ENCODE data around the gene P4HA3. TPM values are rescaled to one million over a fixed set of nuclear protein-coding genes. Genes with fewer than 3 reads are reported as not detected.

The P4HA3 gene
- total and polyA plus RNA-seq, 5 experiments from 2014 or later, result not detected

GRCh38 chr11:74249496-74249895, 61.9 kb downstream of the P4HA3 start:
- Mint-ChIP-seq H3K27ac (peak overlapping the region in 1 of 10 donors; percentile 3), H3K4me1 (no peaks in the 10 kb centered on the region), H3K36me3 (peaks cover 0 to 66% (median 12%) of the 10 kb centered on the region in 3 donors), H3K27me3 (no peaks in the 10 kb centered on the region), H3K4me3 (no peak overlapping the region), H3K9me3 (no peaks in the 10 kb centered on the region)
- POLR2A ChIA-PET, result no interaction called here
- no peak for ATAC-seq
- DNase-seq, result no peak

- POLR2A ChIA-PET, result no interaction called here
- peak overlapping the region in 1 of 10 donors; percentile 10 for H3K27ac Mint-ChIP-seq
- H3K4me1 Mint-ChIP-seq, result no peaks in the 10 kb centered on the region
- no peaks in the 10 kb centered on the region for H3K27me3 Mint-ChIP-seq
- H3K36me3 Mint-ChIP-seq, result peaks cover 0 to 59% (median 12%) of the 10 kb centered on the region in 3 donors
- no peak overlapping the region for H3K4me3 Mint-ChIP-seq
- DNase-seq, result no peak
- no peaks in the 10 kb centered on the region for H3K9me3 Mint-ChIP-seq
- no peak for ATAC-seq
Observed at GRCh38 chr11:74248469-74248868, 63.0 kb downstream of the P4HA3 start.

GRCh38 chr11:74238243-74238642, 73.2 kb downstream of the P4HA3 start:
- DNase-seq (no peak), ATAC-seq (no peak)
- H3K36me3 Mint-ChIP-seq, result peaks cover 5 to 40% (median 29%) of the 10 kb centered on the region in 3 donors
- H3K9me3 Mint-ChIP-seq, result no peaks in the 10 kb centered on the region
- POLR2A ChIA-PET, result no interaction called here
- H3K4me3 Mint-ChIP-seq, result no peak overlapping the region
- peaks cover 0 to 2% (median under 1%) of the 10 kb centered on the region in 4 donors for H3K4me1 Mint-ChIP-seq
- no peaks in the 10 kb centered on the region for H3K27me3 Mint-ChIP-seq
- H3K27ac Mint-ChIP-seq, result no peak overlapping the region

- ATAC-seq, result no peak
- peaks cover 0 to 6% (median 3%) of the 10 kb centered on the region in 4 donors for H3K4me1 Mint-ChIP-seq
- no peaks in the 10 kb centered on the region for H3K9me3 Mint-ChIP-seq
- no peaks in the 10 kb centered on the region for H3K27me3 Mint-ChIP-seq
- H3K27ac Mint-ChIP-seq, result no peak overlapping the region
- POLR2A ChIA-PET, result no interaction called here
- H3K36me3 Mint-ChIP-seq, result peaks cover 5 to 38% (median 29%) of the 10 kb centered on the region in 3 donors
- DNase-seq, result no peak
- no peak overlapping the region for H3K4me3 Mint-ChIP-seq
Observed at GRCh38 chr11:74237541-74237940, 73.9 kb downstream of the P4HA3 start.

GRCh38 chr11:74235121-74235520, 76.3 kb downstream of the P4HA3 start:
- Mint-ChIP-seq H3K4me1 (peaks cover 4 to 20% (median 14%) of the 10 kb centered on the region in 4 donors), H3K9me3 (no peaks in the 10 kb centered on the region), H3K27me3 (no peaks in the 10 kb centered on the region), H3K27ac (no peak overlapping the region), H3K4me3 (no peak overlapping the region), H3K36me3 (peaks cover 4 to 32% (median 29%) of the 10 kb centered on the region in 3 donors)
- POLR2A ChIA-PET, result interaction anchor here (3.1 kb wide), 1 partner anchor 64 kb away, joined by 12 read pairs; the partner anchor contains the start of genes C2CD3 and PPME1
- no peak for DNase-seq
- no peak for ATAC-seq

- no peak for DNase-seq
- ATAC-seq, result no peak
- H3K4me3 Mint-ChIP-seq, result no peak overlapping the region
- no peaks in the 10 kb centered on the region for H3K27me3 Mint-ChIP-seq
- peaks cover 4 to 22% (median 14%) of the 10 kb centered on the region in 4 donors for H3K4me1 Mint-ChIP-seq
- POLR2A ChIA-PET, result interaction anchor here (3.1 kb wide), 1 partner anchor 62 kb away, joined by 12 read pairs; the partner anchor contains the start of genes C2CD3 and PPME1
- peaks cover 0 to 28% (median 18%) of the 10 kb centered on the region in 3 donors for H3K36me3 Mint-ChIP-seq
- H3K27ac Mint-ChIP-seq, result no peak overlapping the region
- H3K9me3 Mint-ChIP-seq, result no peaks in the 10 kb centered on the region
Observed at GRCh38 chr11:74233683-74234082, 77.8 kb downstream of the P4HA3 start.

GRCh38 chr11:74232311-74232950, 79.0 kb downstream of the P4HA3 start:
- POLR2A ChIA-PET, result interaction anchor here (0.6 to 3.1 kb wide), 10 partner anchors 23 to 1921 kb away, joined by 3 to 12 read pairs (median 4); partner anchors contain the start of genes C2CD3 and PPME1
- peak overlapping the region in 8 of 10 donors; percentile 1 to 62 (median 26) for H3K4me3 Mint-ChIP-seq
- H3K9me3 Mint-ChIP-seq, result no peaks in the 10 kb centered on the region
- peak in 8 of 10 donors; percentile 5 to 70 (median 44) for DNase-seq
- H3K4me1 Mint-ChIP-seq, result peaks cover 4 to 22% (median 14%) of the 10 kb centered on the region in 4 donors
- H3K27ac Mint-ChIP-seq, result peak overlapping the region in 8 of 10 donors; percentile 54 to 94 (median 89)
- no peaks in the 10 kb centered on the region for H3K27me3 Mint-ChIP-seq
- H3K36me3 Mint-ChIP-seq, result peaks cover 0 to 23% (median 20%) of the 10 kb centered on the region in 3 donors
- ATAC-seq, result peak; percentile 98 to 99

- DNase-seq (no peak), ATAC-seq (no peak)
- POLR2A ChIA-PET, result no interaction called here
- peaks cover 5 to 35% (median 32%) of the 10 kb centered on the region in 3 donors for H3K36me3 Mint-ChIP-seq
- H3K9me3 Mint-ChIP-seq, result peaks cover 0 to 4% (median 0%) of the 10 kb centered on the region in 9 donors
- H3K4me1 Mint-ChIP-seq, result peaks cover 2 to 9% (median 6%) of the 10 kb centered on the region in 4 donors
- H3K4me3 Mint-ChIP-seq, result no peak overlapping the region
- no peaks in the 10 kb centered on the region for H3K27me3 Mint-ChIP-seq
- H3K27ac Mint-ChIP-seq, result peak overlapping the region in 2 of 10 donors; percentile 66 to 75
Observed at GRCh38 chr11:74226907-74227306, 84.5 kb downstream of the P4HA3 start.

- Mint-ChIP-seq H3K27me3 (no peaks in the 10 kb centered on the region), H3K27ac (peak overlapping the region in 1 of 10 donors; percentile 17), H3K36me3 (peaks cover 5 to 30% (median 28%) of the 10 kb centered on the region in 3 donors), H3K9me3 (peaks cover 0 to 4% (median 0%) of the 10 kb centered on the region in 9 donors), H3K4me1 (peaks cover 0 to 2% (median under 1%) of the 10 kb centered on the region in 4 donors), H3K4me3 (no peak overlapping the region)
- POLR2A ChIA-PET, result no interaction called here
- DNase-seq (no peak), ATAC-seq (no peak)
Observed at GRCh38 chr11:74225565-74225964, 85.9 kb downstream of the P4HA3 start.

- Mint-ChIP-seq H3K4me1 (peaks cover 0 to 1% (median 0%) of the 10 kb centered on the region in 4 donors), H3K9me3 (peaks cover 0 to 4% (median 0%) of the 10 kb centered on the region in 9 donors), H3K4me3 (no peak overlapping the region), H3K36me3 (peaks cover 5 to 19% (median 15%) of the 10 kb centered on the region in 3 donors), H3K27me3 (no peaks in the 10 kb centered on the region), H3K27ac (peak overlapping the region in 1 of 10 donors; percentile 73)
- ATAC-seq (no peak), DNase-seq (no peak)
- POLR2A ChIA-PET, result no interaction called here
Observed at GRCh38 chr11:74221816-74222215, 89.6 kb downstream of the P4HA3 start.

GRCh38 chr11:74220376-74220775, 91.1 kb downstream of the P4HA3 start:
- ATAC-seq, result no peak
- no peak for DNase-seq
- peaks cover 0 to 4% (median 0%) of the 10 kb centered on the region in 9 donors for H3K9me3 Mint-ChIP-seq
- no peak overlapping the region for H3K4me3 Mint-ChIP-seq
- peaks cover 2 to 22% (median 11%) of the 10 kb centered on the region in 3 donors for H3K36me3 Mint-ChIP-seq
- H3K27me3 Mint-ChIP-seq, result no peaks in the 10 kb centered on the region
- H3K27ac Mint-ChIP-seq, result peak overlapping the region in 2 of 10 donors; percentile 42 to 53
- peaks cover 0 to 1% (median 0%) of the 10 kb centered on the region in 4 donors for H3K4me1 Mint-ChIP-seq
- POLR2A ChIA-PET, result no interaction called here

Measured in naive thymus-derived CD8-positive, alpha-beta T cell (primary cell).